ENCODE results near the gene IGSF8.

IGSF8 gene

GRCh38 chr1:160076295-160076694, 22.1 kb downstream of the IGSF8 start:
- DNase-seq (ENCODE audit: low read depth, low spot score): no peak
- Histone ChIP-seq H3K4me3 (no peak overlapping the region), H3K9ac (ENCODE audit: insufficient read length) (no peak overlapping the region), H3K36me3 (ENCODE audit: insufficient read depth, low read length) (no peaks in the 10 kb centered on the region), H3K9me3 (ENCODE audit: low read depth, low read length) (no peaks in the 10 kb centered on the region), H3K27ac (no peak overlapping the region)
- TF ChIP-seq FOXP2 (optimal IDR thresholded peaks at IDR 0.05; ENCODE audit: control extremely low read depth, extremely low read length, insufficient read depth) (no peak), POLR2AphosphoS5 (IDR thresholded peaks at IDR 0.05; ENCODE audit: borderline replicate concordance, low read depth, low read length) (no peak), EZH2 (IDR thresholded peaks at IDR 0.05) (no peak)

- no peak overlapping the region for H3K27ac ChIP-seq
- no peak for DNase-seq (ENCODE audit: low read depth, low spot score)
- H3K4me3 ChIP-seq: no peak overlapping the region
- TF ChIP-seq FOXP2 (optimal IDR thresholded peaks at IDR 0.05; ENCODE audit: control extremely low read depth, extremely low read length, insufficient read depth): no peak
- no peak for TF ChIP-seq POLR2AphosphoS5 (IDR thresholded peaks at IDR 0.05; ENCODE audit: borderline replicate concordance, low read depth, low read length)
- no peak for TF ChIP-seq EZH2 (IDR thresholded peaks at IDR 0.05)
- no peak overlapping the region for H3K9ac ChIP-seq (ENCODE audit: insufficient read length)
- no peaks in the 10 kb centered on the region for H3K36me3 ChIP-seq (ENCODE audit: insufficient read depth, low read length)
- H3K9me3 ChIP-seq (ENCODE audit: low read depth, low read length): no peaks in the 10 kb centered on the region
Observed at GRCh38 chr1:160075836-160076235, 22.6 kb downstream of the IGSF8 start.

GRCh38 chr1:160074865-160075264, 23.6 kb downstream of the IGSF8 start:
- Histone ChIP-seq H3K36me3 (ENCODE audit: insufficient read depth, low read length) (no peaks in the 10 kb centered on the region), H3K9ac (ENCODE audit: insufficient read length) (no peak overlapping the region), H3K4me3 (no peak overlapping the region), H3K27ac (no peak overlapping the region), H3K9me3 (ENCODE audit: low read depth, low read length) (no peaks in the 10 kb centered on the region)
- TF ChIP-seq EZH2 (IDR thresholded peaks at IDR 0.05) (no peak), FOXP2 (optimal IDR thresholded peaks at IDR 0.05; ENCODE audit: control extremely low read depth, extremely low read length, insufficient read depth) (no peak), POLR2AphosphoS5 (IDR thresholded peaks at IDR 0.05; ENCODE audit: borderline replicate concordance, low read depth, low read length) (no peak)
- DNase-seq (ENCODE audit: low read depth, low spot score): no peak

- no peaks in the 10 kb centered on the region for H3K9me3 ChIP-seq (ENCODE audit: low read depth, low read length)
- H3K27ac ChIP-seq: no peak overlapping the region
- TF ChIP-seq POLR2AphosphoS5 (IDR thresholded peaks at IDR 0.05; ENCODE audit: borderline replicate concordance, low read depth, low read length) (no peak), EZH2 (IDR thresholded peaks at IDR 0.05) (no peak), FOXP2 (optimal IDR thresholded peaks at IDR 0.05; ENCODE audit: control extremely low read depth, extremely low read length, insufficient read depth) (no peak)
- H3K36me3 ChIP-seq (ENCODE audit: insufficient read depth, low read length): no peaks in the 10 kb centered on the region
- H3K9ac ChIP-seq (ENCODE audit: insufficient read length): no peak overlapping the region
- DNase-seq (ENCODE audit: low read depth, low spot score): no peak
- no peak overlapping the region for H3K4me3 ChIP-seq
Observed at GRCh38 chr1:160071289-160071688, 27.1 kb downstream of the IGSF8 start.

- DNase-seq (ENCODE audit: low read depth, low spot score): no peak
- Histone ChIP-seq H3K9me3 (ENCODE audit: low read depth, low read length) (no peaks in the 10 kb centered on the region), H3K36me3 (ENCODE audit: insufficient read depth, low read length) (no peaks in the 10 kb centered on the region), H3K9ac (ENCODE audit: insufficient read length) (no peak overlapping the region), H3K27ac (no peak overlapping the region), H3K4me3 (peak overlapping the region; percentile 75)
- no peak for TF ChIP-seq EZH2 (IDR thresholded peaks at IDR 0.05)
- no peak for TF ChIP-seq FOXP2 (optimal IDR thresholded peaks at IDR 0.05; ENCODE audit: control extremely low read depth, extremely low read length, insufficient read depth)
- no peak for TF ChIP-seq POLR2AphosphoS5 (IDR thresholded peaks at IDR 0.05; ENCODE audit: borderline replicate concordance, low read depth, low read length)
Observed at GRCh38 chr1:160070243-160071163, 27.9 kb downstream of the IGSF8 start.

GRCh38 chr1:160069460-160070231, 28.8 kb downstream of the IGSF8 start, which contains the start of gene KCNJ10:
Gene KCNJ10, minus strand, starts transcription at chr1:160070160. Its CDS starts 27,628 bp downstream, at chr1:160042532.
- Histone ChIP-seq H3K4me3 (peak within 1 kb of the TSS; percentile 75), H3K9me3 (ENCODE audit: low read depth, low read length) (no peaks in the 10 kb centered on the region), H3K27ac (no peak within 1 kb of the TSS), H3K9ac (ENCODE audit: insufficient read length) (no peak within 1 kb of the TSS), H3K36me3 (ENCODE audit: insufficient read depth, low read length) (no peaks in the 10 kb centered on the region)
- TF ChIP-seq EZH2 (IDR thresholded peaks at IDR 0.05) (no peak), POLR2AphosphoS5 (IDR thresholded peaks at IDR 0.05; ENCODE audit: borderline replicate concordance, low read depth, low read length) (no peak), FOXP2 (optimal IDR thresholded peaks at IDR 0.05; ENCODE audit: control extremely low read depth, extremely low read length, insufficient read depth) (no peak)
- no peak for DNase-seq (ENCODE audit: low read depth, low spot score)

GRCh38 chr1:160068225-160068624, 30.2 kb downstream of the IGSF8 start:
- TF ChIP-seq POLR2AphosphoS5 (IDR thresholded peaks at IDR 0.05; ENCODE audit: borderline replicate concordance, low read depth, low read length) (no peak), FOXP2 (optimal IDR thresholded peaks at IDR 0.05; ENCODE audit: control extremely low read depth, extremely low read length, insufficient read depth) (no peak), EZH2 (IDR thresholded peaks at IDR 0.05) (no peak)
- Histone ChIP-seq H3K27ac (no peak overlapping the region), H3K9me3 (ENCODE audit: low read depth, low read length) (no peaks in the 10 kb centered on the region), H3K4me3 (no peak overlapping the region), H3K36me3 (ENCODE audit: insufficient read depth, low read length) (no peaks in the 10 kb centered on the region), H3K9ac (ENCODE audit: insufficient read length) (no peak overlapping the region)
- no peak for DNase-seq (ENCODE audit: low read depth, low spot score)

Measured in SK-N-MC (cell line).